ENCODE data around the gene ATF1. TPM values are rescaled to one million over a fixed set of nuclear protein-coding genes. Genes with fewer than 3 reads are reported as not detected.
"Not testable (repeated sequence)": the region's sequence is repeated elsewhere in the genome, so short reads cannot be mapped to it uniquely, and the experiment has no call there.

The ATF1 gene
- total and polyA plus RNA-seq, 2 of the 8 experiments (the other 6 are each of a cell fraction or from before 2014, with no cell fraction given), result 23.2 to 41.8 TPM

GRCh38 chr12:50806176-50806575 is 42.3 kb downstream of the ATF1 start (continued):
- TF ChIP-seq ATF2 (IDR thresholded peaks at IDR 0.05; ENCODE audit: low read length), result no peak
- TF ChIP-seq HDAC6 (IDR thresholded peaks at IDR 0.05; ENCODE audit: low read depth, low read length), result no peak
- TF ChIP-seq CREB1 (IDR thresholded peaks at IDR 0.05), result no peak
- TF ChIP-seq SP1 (IDR thresholded peaks at IDR 0.05; ENCODE audit: low read depth, low read length), result no peak

GRCh38 chr12:50809131-50809530 is 45.2 kb downstream of the ATF1 start:
- H3K14ac ChIP-seq (ENCODE audit: insufficient read length); H4K5ac ChIP-seq (ENCODE audit: insufficient read length, low read depth, low read length); H3K27ac ChIP-seq (ENCODE audit: low read depth, low read length); H3K79me2 ChIP-seq (ENCODE audit: control insufficient read depth in 1 of 2, insufficient read depth in 2 of 2, low read length in 2 of 2); H3K18ac ChIP-seq (ENCODE audit: extremely low read depth, low read length); H3K79me1 ChIP-seq (ENCODE audit: low read depth, low read length); H2BK12ac ChIP-seq (ENCODE audit: low read depth, low read length); H3K9ac ChIP-seq (replicated peaks in 1 of 4; ENCODE audit: extremely low read depth in 1 of 4, low read depth in 3 of 4, low read length in 3 of 4); H3K23ac ChIP-seq (ENCODE audit: insufficient read length); H3K4me2 ChIP-seq (ENCODE audit: insufficient read depth in 1 of 2, low read depth in 2 of 2, low read length in 2 of 2); H2AFZ ChIP-seq (ENCODE audit: low read length); H2BK5ac ChIP-seq (ENCODE audit: low read depth, low read length); FAIRE-seq; H2BK120ac ChIP-seq (replicated peaks; ENCODE audit: low read depth, low read length); H4K8ac ChIP-seq (ENCODE audit: extremely low read depth, insufficient read depth, low read length); DNase-seq (ENCODE audit: low read depth in 1 of 2, low spot score in 2 of 2); H4K20me1 ChIP-seq (replicated peaks in 1 of 2; ENCODE audit: control insufficient read depth in 1 of 2, insufficient read depth in 2 of 2, low read length in 2 of 2); H3K4ac ChIP-seq (replicated peaks; ENCODE audit: insufficient read length, low read depth, low read length); H3K9me3 ChIP-seq (ENCODE audit: insufficient read depth in 2 of 2, low read depth in 1 of 2, low read length in 1 of 2); H3K27me3 ChIP-seq (replicated peaks in 1 of 4; ENCODE audit: control insufficient read depth in 3 of 4, extremely low read depth in 1 of 4, insufficient read depth in 3 of 4, low read length in 3 of 4); CTCF ChIA-PET (ENCODE audit: partially characterized antibody); H2AK5ac ChIP-seq (ENCODE audit: low read depth, low read length); POLR2A ChIA-PET (ENCODE audit: partially characterized antibody); H2BK15ac ChIP-seq (ENCODE audit: low read length); H3K23me2 ChIP-seq (ENCODE audit: low read depth, low read length); H3K56ac ChIP-seq (replicated peaks; ENCODE audit: insufficient read length, low read depth, low read length); H3K4me3 ChIP-seq (ENCODE audit: extremely low read depth in 1 of 4, insufficient read depth in 2 of 4, low read depth in 3 of 4, low read length in 4 of 4); H2BK20ac ChIP-seq (ENCODE audit: low read length); H3K4me1 ChIP-seq (replicated peaks in 1 of 4; ENCODE audit: control insufficient read depth in 3 of 4, insufficient read depth in 4 of 4, low read length in 3 of 4); H4K91ac ChIP-seq (replicated peaks; ENCODE audit: insufficient read length, low read length): not testable (repeated sequence)
- WGBS, 2 experiments (ENCODE audit: extremely low coverage in 1 of 2, insufficient coverage in 1 of 2, insufficient read length in 1 of 2, insufficient replicate concordance in 2 of 2, low coverage in 1 of 2, low lambda C conversion rate in 2 of 2, missing lambda C conversion rate in 1 of 2), result 87% methylated on average over 3 of the region's 4 CpGs; no CpG with 5 or more reads in 1 of the 2 experiments
- H3K36me3 ChIP-seq (ENCODE audit: control insufficient read depth in 2 of 4, insufficient read depth in 4 of 4, low read length in 3 of 4), result peaks cover 2 to 18% (median 14%) of the 10 kb centered on the region in 4 experiments; a peak in 6 of 8 replicates
